ENCODE results near the gene PSMA4. TPM values are rescaled to one million over a fixed set of nuclear protein-coding genes. Genes with fewer than 3 reads are reported as not detected.
"Not testable (repeated sequence)": the region's sequence is repeated elsewhere in the genome, so short reads cannot be mapped to it uniquely, and the experiment has no call there.

The PSMA4 gene
- 133 TPM for total RNA-seq

DNA sequence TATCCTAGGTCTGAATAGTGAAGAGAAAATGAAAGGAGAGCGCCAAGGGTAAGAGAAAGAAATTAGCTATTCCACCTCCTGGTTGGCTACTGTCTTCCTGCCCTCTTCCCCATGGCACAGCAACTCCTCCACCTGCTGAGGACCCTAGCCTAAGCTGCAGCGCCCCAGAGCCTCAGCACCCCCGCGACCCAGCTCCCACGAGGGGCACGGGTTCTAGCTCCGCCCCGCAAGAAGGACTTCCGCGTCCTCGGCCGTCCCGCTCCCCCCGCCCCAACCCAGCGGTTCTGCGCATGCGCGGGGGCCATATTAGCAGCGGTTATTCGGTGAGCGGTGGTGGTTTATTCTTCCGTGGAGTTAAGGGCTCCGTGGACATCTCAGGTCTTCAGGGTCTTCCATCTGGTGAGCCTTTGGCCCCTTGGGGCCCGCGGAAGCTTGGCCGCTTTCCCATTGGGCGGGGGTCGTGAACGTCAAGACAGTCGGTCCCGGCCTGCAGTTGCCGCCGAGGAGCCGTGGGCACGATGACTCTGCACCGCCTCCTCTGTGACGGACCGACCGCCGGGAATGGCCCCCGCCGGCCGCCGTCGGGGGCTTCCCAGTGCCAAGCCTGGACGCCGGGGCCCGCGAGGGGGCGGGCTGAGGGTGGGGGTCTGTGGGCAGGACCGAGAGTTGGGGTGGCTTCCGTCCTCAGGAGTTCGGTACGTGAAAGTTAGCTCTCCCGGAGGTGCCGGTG is at the start of gene PSMA4:
Gene PSMA4, plus strand, starts transcription at position 304 of the 730 bp plus-strand sequence. CDS start 1,484 bp downstream, outside the sequence.
- peak; percentile 90 for ATAC-seq

DNA sequence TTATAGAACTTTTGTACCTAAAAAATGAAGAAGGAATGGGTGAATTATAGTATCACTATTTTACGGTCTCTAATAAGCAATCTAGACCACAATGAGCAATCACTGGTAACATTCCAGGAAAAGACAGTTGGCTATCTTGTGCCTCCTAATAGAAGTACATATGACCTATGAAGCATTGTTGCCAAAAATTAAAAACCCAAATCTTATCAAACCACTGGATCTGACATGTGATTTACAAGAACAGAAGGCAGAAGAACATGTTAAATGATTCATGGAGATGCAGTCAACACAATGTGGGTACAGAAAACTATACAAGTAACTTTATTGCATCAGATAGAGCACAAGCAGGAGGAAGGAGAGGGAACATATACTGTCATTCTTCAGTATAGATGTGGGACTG is 47.4 kb upstream of the PSMA4 start:
- no peak for ATAC-seq

DNA sequence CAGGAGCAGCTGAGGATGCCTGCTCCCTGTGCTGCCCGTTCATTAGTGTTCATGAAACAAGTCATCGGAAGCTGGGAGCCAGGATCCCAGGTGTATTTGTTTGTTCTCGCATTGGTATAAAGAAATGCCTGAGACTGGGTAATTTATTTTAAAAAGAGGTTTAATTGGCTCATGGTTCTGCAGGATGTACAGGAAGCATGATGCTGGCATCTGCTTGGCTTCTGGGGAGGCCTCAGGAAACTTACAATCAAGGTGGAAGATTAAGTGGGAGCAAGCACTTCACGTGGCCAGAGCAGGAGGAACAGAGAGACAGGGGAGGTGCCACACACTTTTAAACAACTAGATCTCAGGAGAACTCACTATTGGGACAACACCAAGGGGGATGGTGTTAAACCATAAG is 38.4 kb upstream of the PSMA4 start:
- no peak for ATAC-seq

DNA sequence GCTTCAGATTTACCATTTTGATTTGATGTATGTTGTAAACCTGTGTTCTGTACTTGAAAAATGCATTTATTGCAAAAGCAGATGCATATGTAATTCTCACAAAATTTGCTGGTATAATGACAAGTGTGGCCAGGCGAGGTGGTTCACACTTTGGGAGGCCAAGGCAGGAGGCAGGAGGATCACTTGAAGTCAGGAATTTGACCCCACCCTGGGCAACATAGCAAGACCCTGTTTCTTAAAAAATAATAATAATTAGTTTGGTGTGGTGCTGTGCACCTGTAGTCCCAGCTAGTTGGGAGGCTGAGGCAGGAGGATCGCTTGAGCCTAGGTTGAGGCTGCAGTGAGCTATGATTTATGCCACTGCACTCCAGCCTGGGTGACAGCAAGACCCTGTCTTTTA is 37.6 kb upstream of the PSMA4 start:
- no peak for ATAC-seq

DNA sequence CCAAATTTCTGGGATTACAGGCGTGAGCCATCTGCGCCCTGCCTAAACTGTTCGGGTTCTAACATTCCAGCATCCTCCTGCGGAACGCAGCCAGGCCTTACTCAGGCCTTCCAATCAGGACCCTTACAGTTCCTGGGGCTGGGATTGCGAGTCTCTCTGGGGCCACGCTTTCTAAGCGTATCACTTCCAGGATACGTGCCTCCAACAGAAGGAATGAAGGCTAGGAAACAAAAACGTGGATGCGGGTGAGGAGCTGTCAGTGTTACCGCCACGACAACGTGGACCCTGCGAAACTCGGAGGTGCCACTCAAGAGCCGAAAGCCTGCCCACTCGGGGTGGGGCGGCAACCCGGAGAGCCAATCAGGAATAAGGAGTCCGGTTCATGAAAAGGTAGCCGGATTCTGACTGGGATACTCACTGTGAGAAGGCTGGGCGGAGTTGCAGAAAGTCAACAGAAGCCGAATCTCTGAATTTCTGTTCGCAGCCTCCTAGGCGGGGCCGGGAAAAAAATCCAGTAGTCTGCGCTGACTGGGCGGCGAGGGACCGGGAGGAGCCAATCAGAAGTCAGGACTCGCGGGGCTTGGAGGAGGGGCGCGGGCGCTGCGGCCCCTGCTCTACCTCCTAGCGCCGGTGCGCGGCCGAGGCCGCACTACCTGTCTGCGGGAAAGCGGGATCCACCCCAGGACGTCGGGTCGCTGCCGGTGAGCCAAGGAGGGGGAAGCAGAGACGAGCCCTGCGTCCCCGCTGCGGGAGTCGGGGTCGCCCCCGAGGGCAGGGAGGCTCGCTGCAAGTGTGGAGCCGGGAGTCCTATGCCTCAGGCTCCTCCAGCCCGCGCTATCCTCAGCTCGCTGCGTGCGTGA is 33.0 kb upstream of the PSMA4 start, which contains the start of gene HYKK:
Gene HYKK, plus strand, starts transcription at position 607 of the 860 bp plus-strand sequence. CDS start 5,512 bp downstream, outside the sequence.
- peak; percentile 99 for ATAC-seq

DNA sequence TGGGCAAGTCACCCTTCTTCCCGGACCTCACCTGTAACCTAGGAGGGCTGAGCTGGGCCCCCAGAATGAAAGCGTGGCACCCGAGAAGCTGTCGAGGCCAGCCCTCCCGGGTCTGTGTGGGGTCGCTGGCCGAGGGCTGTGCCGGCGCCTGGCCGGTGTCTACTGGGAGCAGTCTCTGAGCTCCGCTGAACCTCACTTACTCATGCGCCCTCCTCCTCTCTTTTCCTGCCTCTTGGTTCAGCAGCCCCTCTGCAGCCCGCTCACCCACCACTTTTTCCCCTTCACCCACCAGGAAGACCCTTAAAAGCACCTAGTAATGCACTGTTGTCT is 32.4 kb upstream of the PSMA4 start:
- peak; percentile 30 for ATAC-seq

DNA sequence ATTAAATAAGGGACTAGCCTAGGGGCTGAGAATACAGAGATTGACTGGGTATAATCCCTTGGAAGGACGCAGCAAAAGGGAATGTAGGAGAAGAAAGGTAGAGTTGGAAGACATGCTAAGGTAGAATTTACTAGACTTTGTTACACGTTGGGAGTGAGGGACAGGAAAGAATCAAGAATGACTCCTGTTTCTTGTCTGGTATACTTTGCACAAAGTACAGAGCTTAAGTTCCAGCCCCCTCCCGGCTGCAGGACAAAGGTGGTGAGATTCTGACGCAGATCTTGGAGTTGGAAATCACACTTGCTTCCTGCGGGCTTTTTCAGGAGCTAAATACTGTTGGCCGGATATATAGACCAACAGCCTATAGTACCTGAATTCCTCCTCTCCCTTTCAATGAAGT is 32.0 kb upstream of the PSMA4 start:
- no peak for ATAC-seq

DNA sequence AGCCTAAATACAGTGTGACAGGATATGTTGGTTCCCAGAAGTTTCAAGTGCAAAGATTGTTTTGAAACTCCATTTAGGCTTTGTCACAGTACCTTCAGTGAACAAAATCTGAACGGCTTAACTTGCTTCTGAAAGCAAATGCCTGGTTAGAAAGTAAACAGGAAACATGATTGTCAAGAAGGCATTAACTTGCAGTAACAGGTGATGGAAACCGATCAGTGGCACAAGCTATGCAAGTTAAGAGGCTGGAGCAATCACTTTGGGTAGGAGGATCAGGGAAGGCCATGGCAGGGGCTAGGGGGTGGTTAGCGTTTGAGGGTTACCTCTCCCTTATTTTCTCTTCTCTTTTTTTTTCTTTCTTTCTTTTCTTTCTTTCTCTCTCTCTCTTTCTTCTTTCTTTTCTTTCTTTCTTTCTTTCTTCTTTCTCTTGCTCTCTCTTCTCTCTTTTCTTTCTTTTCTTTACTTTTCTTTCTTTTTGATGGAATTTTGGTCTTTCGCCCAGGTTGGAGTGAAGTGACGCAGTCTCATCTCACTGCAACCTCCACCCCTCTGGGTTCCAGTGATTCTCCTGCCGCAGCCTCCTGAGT is 30.4 kb upstream of the PSMA4 start:
- no peak for ATAC-seq

DNA sequence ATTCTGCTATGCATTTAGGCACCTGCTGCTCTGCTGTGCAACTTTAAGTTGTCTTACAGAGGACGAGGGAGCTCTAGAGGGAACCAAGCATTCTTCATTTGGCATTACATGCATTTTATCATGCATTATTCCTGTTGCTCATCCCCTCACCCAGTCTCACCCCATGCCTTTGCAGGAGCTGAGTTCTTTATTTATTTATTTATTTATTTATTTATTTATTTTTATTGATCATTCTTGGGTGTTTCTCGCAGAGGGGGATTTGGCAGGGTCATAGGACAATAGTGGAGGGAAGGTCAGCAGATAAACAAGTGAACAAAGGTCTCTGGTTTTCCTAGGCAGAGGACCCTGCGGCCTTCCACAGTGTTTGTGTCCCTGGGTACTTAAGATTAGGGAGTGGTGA is 20.2 kb upstream of the PSMA4 start:
- not testable (repeated sequence) for ATAC-seq

DNA sequence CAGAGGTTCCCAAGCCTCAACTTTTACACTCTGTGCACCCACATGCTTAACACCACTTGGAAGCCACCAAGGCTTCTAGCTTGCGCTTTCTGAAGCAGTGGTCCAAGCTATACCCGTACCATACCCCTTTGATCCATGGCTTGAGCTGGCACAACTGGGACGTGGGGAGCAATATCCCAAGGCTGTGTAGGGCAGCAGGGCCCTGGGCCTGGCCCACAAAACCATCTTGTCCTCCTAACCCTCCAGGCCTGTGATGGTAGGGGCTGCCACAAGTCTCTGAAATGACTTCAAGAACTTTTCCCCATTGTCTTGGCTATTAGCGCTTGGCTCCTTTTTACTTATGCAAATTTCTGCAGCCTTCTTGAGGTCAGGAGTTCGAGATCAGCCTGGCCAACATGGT is 16.0 kb upstream of the PSMA4 start:
- ATAC-seq, result no peak

DNA sequence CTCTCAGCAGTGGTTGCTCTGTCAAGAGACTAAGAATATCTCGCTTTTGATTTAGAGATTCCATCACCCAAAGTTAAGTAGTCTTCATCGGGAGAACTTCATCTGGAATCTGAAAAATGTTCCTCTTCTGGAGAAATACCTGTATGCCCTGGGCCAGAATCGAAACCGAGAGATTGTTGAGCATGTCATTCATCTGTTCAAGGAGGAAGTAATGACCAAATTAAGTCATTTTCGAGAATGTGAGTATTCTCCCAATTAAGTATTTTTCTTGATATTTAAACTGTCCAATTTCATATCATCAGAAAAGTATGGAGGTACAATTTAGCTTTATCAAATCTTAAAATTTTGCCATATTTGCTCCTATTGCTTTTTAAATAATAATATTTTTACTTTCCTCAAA is 12.9 kb upstream of the PSMA4 start:
- no peak for ATAC-seq

DNA sequence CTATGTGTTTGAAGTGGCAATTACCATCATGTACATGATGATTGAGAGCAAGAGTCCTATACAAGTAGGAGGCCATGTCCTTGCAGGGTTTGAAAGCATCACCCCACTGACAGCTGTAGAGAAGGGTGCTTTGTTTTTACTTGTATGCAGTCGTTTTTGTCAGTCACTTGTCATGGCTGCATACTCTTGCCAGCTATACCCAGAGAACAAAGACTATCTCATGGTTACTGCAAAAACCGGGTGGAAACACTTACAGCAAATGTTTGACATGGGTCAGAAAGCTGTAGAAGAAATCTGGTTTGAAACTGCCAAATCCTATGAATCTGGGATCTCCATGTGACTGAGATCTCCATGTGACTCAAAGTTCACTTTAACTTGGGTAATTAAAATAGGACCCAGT is 6.9 kb upstream of the PSMA4 start:
- ATAC-seq, result no peak

DNA sequence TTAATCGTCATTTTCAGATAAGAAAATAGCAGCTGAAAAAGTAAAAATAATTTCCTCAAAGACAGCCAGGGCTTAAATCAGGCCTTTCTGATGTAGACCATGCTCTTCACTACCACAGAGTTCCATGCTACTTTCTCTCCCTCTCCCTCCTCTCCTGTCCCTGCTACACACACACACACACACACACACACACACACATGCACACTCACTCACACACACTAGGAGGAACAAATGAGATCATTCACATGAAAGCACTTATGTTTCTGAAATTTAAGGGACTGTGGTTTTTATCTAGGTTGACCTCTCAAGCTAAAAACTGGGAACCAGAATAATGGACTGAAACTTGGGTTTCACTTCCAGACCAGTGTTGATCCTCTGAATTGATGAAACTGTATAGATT is 4.1 kb upstream of the PSMA4 start:
- ATAC-seq, result no peak

DNA sequence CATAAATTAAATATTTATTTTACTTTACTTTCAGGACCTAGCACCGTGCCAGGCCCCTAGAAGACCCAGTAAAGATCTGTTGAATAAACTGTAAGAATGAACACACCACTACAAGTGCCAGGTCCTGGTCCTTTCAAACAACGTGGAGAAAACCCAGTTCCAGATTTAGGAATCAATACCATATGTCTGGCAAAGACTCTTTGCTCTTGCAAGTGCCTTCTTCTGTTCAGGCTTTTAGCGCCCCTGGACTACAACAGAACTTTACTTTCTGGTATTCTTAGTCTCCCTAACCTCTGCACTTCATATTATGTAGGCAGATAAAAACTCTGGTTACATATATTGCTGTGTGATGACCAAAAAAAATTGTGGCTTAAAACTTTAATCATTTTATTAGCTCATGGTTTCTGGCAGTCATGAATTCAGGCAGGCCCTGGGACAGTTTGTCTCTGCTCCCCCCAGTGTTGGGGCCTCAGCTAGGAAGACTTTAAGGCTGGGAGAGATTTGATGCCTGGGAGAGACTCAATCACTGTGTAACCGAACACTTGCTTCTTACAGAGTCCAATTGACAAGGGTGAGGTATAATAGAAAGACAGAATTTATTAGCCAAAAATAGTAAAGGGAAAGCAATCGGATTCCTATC is 2.9 kb upstream of the PSMA4 start:
- ATAC-seq, result no peak

DNA sequence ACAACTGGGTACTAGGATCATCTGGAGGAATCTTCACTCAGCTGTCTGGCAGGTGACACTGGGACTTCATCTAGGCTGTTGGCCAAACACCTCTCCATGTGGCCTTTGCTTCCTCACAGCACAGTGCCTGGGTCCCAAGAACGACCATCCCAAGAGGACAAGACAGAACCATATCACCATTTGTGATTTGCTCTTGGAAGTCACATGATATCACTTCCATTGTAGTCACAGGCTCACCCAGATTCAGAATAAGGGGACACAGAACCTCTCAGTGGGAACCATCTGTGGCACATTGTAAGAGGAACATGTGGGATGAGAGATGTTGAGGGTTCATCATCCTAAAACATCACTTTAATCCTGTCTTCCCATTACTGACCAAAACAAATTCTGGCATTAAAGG is 1.9 kb upstream of the PSMA4 start:
- ATAC-seq, result no peak

DNA sequence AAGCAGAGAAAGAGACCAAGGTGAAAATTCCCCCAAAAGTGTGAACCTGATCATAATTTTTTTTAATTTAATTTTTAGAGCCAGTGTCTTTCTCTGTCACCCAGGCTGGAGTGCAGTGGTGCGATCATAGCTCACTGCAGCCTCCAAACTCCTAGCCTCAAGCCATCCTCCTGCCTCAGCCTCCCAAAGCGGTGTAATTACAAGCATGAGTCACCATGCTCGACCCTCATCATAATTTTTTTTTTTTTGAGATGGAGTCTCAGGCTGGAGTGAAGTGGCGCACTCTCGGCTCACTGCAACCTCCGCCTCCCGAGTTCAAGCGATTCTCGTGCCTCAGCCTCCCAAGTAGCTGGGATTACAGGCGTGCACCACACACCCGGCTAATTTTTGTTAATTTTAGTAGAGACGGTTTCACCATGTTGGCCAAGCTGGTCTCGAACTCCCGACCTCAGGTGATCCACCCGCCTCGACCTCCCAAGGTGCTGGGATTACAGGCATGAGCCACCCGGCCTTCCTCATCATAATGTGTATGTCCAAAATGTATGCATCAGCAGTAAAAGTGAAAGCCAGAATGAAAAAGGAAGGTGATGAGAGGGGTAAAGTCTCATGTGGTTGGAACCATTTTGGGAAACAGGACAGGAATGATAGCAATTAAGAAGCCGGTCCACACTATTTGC is 642 bp upstream of the PSMA4 start:
- not testable (repeated sequence) for ATAC-seq

DNA sequence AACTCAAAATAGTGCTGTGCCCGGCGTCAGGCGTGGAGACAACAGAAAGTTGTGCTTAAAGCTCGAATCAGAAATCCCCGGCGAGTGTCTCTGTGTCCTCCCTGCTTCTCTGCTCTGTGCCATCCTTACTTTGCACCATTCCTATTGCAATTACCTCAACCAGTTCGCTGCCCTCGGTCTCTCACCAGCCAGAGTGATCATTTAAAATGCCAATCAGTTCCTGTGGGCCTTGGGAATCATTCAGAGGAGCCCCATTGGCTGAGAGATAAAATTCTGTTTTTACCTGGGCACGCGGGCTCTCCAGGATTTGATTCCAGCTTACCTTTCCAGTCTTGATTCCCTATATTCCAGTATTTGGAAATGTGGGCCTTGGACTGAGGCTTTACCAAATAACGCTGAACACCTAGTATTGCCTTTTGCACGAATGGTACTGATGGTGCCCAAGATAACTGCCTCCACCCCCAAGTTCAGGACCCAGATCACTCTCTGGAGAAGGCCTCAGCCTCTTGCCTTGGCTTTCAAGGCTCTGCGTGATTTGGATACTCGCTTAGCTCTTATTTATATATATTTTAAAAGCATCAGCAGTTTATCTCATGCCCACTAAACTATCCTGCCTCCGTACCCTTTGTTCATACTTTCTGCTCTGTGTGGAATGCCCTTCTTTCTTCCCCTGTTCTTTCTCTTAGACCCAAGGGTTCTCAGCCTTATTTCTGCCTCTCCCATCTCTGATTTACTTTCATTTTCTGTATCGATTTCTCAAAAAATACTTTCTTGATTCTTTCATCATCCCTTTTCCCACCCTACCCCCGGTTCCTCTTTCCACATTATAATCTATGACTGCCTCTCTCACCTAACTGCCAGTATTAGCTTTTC is 863 bp downstream of the PSMA4 start:
- ATAC-seq, result peak; percentile 18

DNA sequence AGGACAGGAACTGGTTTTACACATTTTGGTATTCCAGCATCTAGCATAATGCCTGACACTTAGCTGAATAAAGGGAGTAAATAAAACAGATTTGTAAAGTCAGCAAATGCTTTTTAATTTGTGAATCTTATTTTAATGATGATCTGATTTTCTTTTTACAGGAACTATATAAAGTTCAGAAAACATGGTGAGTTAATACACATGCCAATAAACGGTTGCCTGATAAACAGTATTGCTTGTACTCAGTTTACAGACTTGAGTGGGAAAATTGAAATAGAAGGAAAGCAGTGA is 1.4 kb downstream of the PSMA4 start:
- ATAC-seq, result no peak

DNA sequence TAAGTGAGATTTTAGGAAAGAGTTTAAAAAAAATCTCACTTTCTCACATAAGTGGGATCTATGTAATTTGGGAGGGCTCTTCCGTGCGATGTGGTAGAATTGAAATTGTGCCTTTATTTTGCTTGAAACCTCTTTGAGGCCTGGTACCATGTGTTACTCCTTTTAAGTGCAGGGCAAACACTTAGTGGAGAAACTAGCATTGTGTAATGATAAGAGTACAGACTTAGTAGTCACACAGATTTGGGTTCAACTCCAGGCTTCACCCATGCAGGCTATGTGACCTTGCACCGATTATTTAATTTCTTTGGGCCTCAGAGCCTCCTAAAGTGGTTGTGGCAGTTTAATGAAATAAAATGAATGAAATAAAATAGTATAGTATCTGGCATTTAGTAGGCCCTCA is 2.4 kb downstream of the PSMA4 start:
- ATAC-seq, result no peak

DNA sequence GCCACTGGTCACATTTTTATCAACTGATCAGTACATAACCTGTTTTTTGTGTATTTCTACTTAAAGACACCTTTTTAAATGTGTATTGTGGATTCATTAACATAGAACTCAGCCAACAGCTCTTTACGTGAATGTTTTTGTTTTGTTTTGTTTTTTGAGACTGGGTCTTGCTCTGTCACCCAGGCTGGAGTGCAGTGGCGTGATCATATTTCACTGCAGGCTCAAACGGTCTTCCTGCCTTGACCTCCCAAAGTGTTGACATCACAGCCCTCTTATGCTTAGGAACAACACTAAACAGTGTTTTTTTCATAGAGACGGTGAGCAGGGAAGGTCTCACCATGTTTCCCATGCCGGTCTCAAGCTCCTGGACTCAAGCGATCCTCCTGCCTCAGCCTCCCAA is 9.9 kb downstream of the PSMA4 start:
- no peak for ATAC-seq

DNA sequence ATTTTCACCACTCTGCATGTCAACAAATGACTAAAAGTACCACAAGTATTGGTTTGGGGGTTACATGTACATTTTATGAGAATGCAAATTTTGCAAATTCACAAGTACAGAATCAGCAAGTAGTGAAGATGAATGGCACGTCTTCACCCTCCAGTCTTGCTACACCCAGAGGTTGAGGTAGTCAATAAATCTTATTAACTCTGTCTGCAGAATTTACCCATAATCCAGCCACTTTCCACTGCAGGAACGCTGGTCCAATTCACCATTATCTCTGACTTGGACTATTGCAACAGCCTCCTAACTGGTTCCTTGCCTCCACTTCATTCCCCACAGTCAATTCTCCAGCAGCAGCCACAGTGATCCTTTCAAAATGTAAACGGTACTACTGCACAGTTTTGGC is 10.6 kb downstream of the PSMA4 start:
- ATAC-seq, result no peak

DNA sequence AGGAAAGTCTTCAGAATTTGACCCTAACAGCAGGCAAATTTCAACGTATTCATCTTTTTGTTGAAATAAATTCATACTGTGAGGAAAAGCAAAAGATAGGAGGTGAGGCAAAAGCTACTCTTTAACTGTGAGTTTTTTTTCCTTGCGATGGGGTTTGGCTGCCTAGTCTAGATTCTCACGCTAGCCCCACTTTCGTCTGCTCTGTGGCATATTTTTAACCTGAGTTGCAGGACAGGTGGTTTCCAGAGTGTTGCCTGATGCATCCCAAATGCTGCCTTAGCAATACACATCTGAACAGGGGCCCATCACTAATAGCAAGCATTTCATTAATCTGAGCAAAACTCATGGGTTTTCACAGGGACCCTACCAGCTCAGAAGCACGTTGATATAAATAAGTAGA is 11.7 kb downstream of the PSMA4 start:
- ATAC-seq, result no peak

Data from esophagus mucosa (tissue), 1 donor.